T-helper 1 cell treated with Interleukin-12 subunit alpha and Interleukin-12 subunit beta and Interleukin-4 antibody, amounts not matched to agents 30 ng/mL and 1 ng/mL, for 36 hours (primary cell): ENCODE data around the gene POLE2. TPM values are rescaled to one million over a fixed set of nuclear protein-coding genes. Genes with fewer than 3 reads are reported as not detected.
"Not testable (repeated sequence)": the region's sequence is repeated elsewhere in the genome, so short reads cannot be mapped to it uniquely, and the experiment has no call there.

ENCODE experiments used
- intact Hi-C: fragments of 100-400 bp; cut with micrococcal nuclease; formaldehyde crosslinking; loops from one replicate; pipeline ENCODE4 v1.15.1; 2024
- total RNA-seq: library from RNA; stranded (reverse); gene quantifications from 2 replicates; pipeline ENCODE4 v1.2.3, GENCODE V29; 2022

Gene POLE2
- total RNA-seq, 1 donor from 2014 or later, result 23.9 TPM

- intact Hi-C loops, result no loop called here
These were observed 17.5 kb downstream of the POLE2 start for GRCh38 chr14:49670475-49670874.

DNA sequence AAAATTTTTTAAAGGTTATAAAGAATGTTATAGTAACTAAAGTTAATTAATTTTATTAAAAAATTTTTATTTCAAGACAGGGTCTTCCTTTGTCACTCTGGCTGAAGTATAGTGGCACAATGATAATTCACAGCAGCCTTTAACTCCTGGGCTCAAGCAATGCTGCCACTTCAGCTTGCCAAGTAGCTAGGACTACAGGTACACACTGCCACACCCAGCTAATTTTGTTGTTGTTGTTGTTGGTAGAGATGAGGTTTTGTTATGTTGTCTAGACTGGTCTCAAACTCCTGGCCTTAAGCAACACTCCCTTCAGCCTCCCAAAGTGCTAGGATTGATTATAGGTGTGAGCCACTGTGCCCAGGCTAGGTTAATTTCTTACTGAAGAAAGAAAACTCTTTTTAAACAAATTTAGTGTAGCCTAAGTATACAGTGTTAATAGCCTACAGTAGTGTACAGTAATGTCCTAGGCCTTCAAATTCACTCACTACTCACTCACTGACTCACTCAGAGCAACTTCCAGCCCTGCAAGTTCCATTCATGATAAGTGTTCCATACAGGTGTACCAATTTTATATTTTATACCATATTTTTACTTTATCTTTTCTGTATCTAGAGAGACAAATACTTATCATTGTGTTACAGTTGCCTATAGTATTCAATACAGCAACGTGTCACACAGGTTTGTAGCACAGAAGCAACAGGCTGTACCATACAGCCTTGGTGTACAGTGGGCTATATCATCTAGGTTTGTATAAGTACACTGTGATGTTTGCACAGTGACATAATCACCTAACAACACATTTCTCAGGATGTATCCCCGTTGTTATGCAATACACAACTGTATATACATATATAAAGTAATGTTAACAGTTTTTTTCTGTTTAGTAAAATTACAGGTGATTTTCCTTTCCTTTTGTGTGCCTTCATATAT lies 28.2 kb downstream of the POLE2 start:
- intact Hi-C loops, result no loop called here

DNA sequence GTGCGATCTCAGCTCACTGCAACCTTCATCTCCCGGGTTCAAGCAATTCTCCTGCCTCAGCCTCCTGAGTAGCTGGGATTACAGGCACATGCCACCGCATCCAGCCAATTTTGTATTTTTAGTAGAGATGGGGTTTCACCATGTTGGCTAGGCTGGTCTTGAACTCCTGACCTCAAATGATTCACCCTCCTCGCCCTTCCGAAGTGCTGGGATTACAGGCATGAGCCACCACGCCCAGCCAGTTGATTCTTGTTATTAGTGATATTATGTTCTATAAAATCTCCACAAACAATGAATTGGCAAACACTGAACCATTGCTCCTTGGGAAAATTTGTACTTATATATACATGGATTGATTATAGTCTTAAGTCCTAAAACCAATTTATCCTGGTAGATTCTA lies 30.5 kb downstream of the POLE2 start:
- intact Hi-C loops, result not testable (repeated sequence)

GRCh38 chr14:49654511-49654910 lies 33.5 kb downstream of the POLE2 start:
- intact Hi-C loops, result no loop called here

GRCh38 chr14:49653508-49653907 lies 34.5 kb downstream of the POLE2 start:
- intact Hi-C loops, result no loop called here

DNA sequence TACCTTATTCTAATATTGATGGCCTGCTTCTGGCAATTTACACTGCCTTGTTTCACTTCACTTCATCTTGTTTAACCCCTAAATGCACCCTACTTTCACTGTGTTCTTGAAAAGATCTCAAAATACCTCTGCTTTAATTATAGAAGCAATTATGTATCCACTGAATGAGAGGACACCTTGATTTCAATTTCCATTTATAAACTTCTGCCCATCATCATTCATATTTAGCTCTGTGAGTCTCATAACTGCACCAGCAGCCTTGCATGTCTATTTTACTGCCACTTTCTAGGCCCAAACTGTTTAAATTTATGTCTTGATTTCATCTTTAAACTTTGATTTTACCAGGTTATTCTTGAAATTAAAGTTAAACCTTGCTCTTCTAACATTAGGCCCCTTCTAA lies 45.9 kb downstream of the POLE2 start:
- intact Hi-C loops, result no loop called here

DNA sequence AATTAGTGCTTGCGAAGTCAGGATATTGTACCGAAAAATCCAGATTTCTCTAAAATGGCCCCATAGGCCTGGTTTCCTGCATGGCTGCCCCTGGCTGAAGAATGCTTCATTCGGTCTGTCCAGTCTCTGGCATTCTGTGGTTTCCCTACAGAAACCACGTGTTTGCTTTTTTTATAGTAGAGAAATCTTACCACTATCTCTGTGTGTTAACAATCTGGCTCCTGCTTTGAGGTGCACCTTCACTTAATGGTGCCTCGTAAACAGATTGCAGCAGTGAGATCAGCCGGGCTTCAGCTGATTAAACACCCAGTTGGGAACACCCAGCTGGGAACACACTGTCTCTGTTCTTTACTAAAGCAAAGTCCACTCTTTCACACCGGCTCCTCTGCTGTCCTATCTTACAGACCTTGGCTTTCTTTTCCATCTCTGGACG lies 46.3 kb downstream of the POLE2 start:
- intact Hi-C loops, result no loop called here

DNA sequence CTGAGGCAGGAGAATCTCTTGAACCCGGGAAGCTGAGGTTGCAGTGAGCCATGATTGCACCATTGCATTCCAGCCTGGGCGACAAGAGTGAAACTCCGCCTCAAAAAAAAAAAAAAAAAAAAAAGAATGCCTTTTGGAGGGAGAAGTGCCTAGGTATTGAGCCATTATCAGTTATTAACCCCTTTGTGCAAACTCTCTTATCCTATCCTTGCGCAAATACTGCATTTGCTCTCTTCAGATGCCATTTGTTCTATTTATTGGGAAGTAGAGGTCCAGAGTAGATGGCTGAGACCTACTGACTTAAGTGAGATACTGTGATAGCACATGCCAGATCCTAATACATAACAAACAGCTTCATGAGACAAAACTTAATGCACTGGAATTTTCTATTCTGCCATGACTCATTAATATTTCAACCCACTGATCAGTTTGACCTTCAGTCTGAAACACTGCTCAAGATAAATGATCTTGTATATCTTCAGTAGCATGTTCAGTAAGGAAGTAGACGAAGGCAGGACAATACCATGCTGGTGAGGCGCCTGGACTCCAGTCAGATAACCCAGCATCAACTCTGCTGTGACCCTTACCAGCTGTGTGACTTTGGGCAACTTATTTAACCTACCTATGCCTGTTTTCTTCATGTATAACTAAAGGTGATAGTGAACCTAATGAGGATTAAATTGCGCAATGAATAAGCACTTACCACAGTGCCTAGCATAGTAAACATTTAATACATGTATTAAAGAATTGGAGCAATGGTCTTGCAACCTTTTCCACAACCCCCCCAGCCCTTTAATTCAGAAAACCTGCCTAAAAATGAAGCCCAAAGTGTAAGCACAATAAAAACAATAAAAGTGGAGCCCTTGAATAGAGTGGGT lies 47.2 kb downstream of the POLE2 start:
- intact Hi-C loops, result no loop called here

DNA sequence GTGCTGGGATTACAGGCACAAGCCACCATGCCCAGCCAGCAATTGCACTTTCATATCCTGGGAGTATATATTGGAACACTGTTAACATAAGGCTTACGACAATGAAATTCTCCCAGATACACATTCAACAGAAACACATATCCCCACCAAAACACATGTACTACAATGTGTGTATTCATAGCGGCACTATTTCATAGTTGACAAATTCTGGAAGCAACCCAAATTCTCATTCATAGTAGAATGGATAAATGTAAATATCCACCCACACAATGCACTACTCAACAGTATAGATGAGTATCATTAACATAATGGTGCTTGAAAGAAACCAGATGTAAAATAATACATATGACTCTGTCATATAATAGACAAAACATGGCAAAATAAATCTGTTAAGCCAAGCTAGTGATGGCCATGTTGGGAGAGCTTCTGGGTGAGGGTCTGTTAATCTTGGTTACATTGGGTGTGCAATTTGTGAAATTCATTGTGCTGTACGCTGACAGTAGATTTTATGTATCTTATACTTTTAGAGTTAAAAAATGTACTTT lies 50.4 kb downstream of the POLE2 start:
- intact Hi-C loops, result no loop called here

DNA sequence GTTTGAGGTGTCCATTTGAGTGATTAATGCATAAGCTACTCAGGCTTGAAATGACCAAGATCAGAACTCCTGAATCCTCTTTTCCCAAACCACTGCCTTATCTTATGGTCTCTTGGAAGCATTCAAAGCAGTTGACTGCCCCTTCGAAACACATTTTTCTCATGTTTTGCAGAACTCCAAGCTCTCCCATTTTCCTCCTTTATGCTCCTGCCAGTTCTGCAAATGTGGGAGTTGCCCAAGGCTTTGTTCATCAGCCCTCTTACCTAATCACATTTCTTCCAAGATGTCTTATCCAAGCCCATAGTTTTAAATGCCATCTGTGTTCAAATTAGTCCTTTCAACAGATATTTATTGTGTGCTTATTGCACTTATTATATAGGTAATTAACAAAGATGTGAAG lies 51.1 kb downstream of the POLE2 start:
- intact Hi-C loops, result no loop called here

- intact Hi-C loops, result loop anchor here (1.0 kb wide), 12 partner anchors 10 to 888 kb away; partner anchors contain the start of genes LRR1, MGAT2, POLE2 and RPL36AL
These were observed 53.3 kb downstream of the POLE2 start, which contains the start of gene DNAAF2 for GRCh38 chr14:49634547-49635334. Gene DNAAF2, minus strand, starts transcription at chr14:49635244. Its CDS starts 95 bp downstream, at chr14:49635149.

DNA sequence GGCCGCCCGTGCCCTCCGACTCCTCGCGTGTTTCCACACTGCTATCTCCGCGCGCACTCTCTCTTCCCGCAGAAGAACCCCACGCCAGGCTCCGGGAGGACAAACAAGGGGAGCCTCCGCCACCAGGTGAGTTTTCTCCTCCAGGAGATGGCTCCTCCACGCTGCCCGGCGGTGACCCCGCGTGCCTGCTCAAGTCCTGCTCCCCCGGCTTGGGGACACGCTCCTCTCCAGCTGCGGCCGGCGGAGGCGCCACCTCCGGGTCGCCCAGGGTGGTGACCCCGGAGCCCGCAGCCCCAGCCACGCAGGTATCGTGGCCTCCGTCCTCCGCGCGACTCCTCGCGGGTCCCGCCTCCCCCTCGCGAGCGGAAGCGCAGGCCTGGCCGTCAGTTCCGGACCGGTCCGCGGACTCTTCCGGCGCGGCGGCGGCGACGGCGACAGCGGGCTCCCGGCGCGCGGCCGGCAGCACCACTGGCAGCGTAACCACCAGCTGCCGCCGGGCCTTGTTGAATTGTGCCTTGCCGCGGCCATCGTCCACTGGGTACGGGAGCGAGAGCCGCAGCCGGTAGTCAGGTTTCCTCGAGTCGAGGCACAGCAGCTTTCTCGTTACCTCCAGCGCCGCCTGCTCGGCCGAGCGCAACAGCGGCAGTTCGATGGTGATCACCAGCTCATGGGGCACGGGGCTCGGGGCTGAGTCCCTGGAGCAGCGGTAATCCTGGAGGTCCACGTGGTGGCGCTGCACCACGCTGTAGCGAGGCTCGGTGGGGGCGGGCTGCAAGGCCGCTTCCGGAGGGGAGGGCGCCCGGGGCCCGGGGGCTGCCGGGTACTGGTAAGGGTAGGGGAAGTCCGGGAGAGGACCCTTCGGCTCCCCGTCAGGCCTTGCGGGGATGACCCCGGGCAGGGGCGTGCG lies 54.1 kb downstream of the POLE2 start:
- intact Hi-C loops, result loop anchor here (1.0 kb wide), 11 partner anchors 10 to 888 kb away; partner anchors contain the start of genes LRR1, MGAT2, POLE2 and RPL36AL

- intact Hi-C loops, result loop anchor here (1.0 to 5.0 kb wide), 3 partner anchors 10 to 738 kb away; no protein-coding TSS in a partner anchor
These were observed 63.8 kb downstream of the POLE2 start for GRCh38 chr14:49623941-49624839.

- intact Hi-C loops, result loop anchor here (5.0 kb wide), 2 partner anchors 349 to 739 kb away; no protein-coding TSS in a partner anchor
These were observed 64.6 kb downstream of the POLE2 start for GRCh38 chr14:49623387-49623786.

DNA sequence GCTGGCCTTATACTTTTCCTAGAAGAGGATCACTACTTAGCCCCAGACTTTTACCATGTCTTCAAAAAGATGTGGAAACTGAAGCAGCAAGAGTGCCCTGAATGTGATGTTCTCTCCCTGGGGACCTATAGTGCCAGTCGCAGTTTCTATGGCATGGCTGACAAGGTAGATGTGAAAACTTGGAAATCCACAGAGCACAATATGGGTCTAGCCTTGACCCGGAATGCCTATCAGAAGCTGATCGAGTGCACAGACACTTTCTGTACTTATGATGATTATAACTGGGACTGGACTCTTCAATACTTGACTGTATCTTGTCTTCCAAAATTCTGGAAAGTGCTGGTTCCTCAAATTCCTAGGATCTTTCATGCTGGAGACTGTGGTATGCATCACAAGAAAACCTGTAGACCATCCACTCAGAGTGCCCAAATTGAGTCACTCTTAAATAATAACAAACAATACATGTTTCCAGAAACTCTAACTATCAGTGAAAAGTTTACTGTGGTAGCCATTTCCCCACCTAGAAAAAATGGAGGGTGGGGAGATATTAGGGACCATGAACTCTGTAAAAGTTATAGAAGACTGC lies 65.9 kb downstream of the POLE2 start:
- intact Hi-C loops, result loop anchor here (5.0 kb wide), 2 partner anchors 350 to 740 kb away; no protein-coding TSS in a partner anchor

DNA sequence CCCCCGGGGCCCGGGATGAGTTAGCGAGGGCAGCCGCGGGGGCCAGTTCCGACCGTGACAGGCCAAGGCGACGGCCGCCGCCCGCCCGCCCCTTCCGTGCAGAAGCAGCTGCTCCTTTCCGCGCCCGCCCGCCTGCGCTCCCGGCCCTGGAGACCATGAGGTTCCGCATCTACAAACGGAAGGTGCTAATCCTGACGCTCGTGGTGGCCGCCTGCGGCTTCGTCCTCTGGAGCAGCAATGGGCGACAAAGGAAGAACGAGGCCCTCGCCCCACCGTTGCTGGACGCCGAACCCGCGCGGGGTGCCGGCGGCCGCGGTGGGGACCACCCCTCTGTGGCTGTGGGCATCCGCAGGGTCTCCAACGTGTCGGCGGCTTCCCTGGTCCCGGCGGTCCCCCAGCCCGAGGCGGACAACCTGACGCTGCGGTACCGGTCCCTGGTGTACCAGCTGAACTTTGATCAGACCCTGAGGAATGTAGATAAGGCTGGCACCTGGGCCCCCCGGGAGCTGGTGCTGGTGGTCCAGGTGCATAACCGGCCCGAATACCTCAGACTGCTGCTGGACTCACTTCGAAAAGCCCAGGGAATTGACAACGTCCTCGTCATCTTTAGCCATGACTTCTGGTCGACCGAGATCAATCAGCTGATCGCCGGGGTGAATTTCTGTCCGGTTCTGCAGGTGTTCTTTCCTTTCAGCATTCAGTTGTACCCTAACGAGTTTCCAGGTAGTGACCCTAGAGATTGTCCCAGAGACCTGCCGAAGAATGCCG lies 66.7 kb downstream of the POLE2 start:
- intact Hi-C loops, result loop anchor here (2.0 to 5.0 kb wide), 4 partner anchors 351 to 741 kb away; partner anchors contain the start of gene SOS2
